SK-N-SH (cell line): ENCODE measurements around the gene RDX. TPM values are rescaled to one million over a fixed set of nuclear protein-coding genes. Genes with fewer than 3 reads are reported as not detected.

ENCODE experiments used
- CTCF ChIA-PET: fragments of 300-600, 350-600 bp; formaldehyde crosslinking; extraction: SDS; loops from one replicate; lab custom pipeline; 2021; lab: Yijun Ruan, JAX
- POLR2A ChIA-PET: fragments of 350-600 bp; sonication (Branson Sonifier 250); formaldehyde crosslinking; extraction: SDS; loops from one replicate; lab custom pipeline; 2020; ENCODE audit warnings: antibody characterized with exemption, inconsistent platforms; lab: Yijun Ruan, JAX
- DNase-seq: peaks from one replicate; pipeline ENCODE4 v3.0.0; 2012
- H2AFZ ChIP-seq: fragments of 200-600 bp; sonication (generic); 2 replicates; pipeline ENCODE4 v1.8.1; 2016; ENCODE audit warnings: antibody characterized with exemption, mild to moderate bottlenecking, low read depth
- H3F3A ChIP-seq: fragments of 200-600 bp; sonication (generic); replicated peaks from 2 replicates; pipeline ENCODE3; 2016; ENCODE audit warnings: antibody characterized with exemption, mild to moderate bottlenecking; ENCODE audit not compliant: insufficient read depth
- H3K27ac ChIP-seq, 2 experiments: fragments of 200-500 bp in 1 of 2; fragments of 200-600 bp in 1 of 2; sonication (Bioruptor generic) in 1 of 2; sonication (generic), shearing (Covaris generic) in 1 of 2; 2 replicates each; pipeline versions ENCODE4 v1.5.1 to v1.6.1; 2014 to 2016; ENCODE audit warnings: low read depth in 2 of 2, inconsistent platforms in 1 of 2, low read length in 1 of 2, mild to moderate bottlenecking in 1 of 2, mixed read lengths in 1 of 2
- H3K27me3 ChIP-seq: fragments of 200-600 bp; sonication (generic), shearing (Covaris generic); 2 replicates; pipeline ENCODE4 v1.6.1; 2016; ENCODE audit warnings: mixed run types; ENCODE audit not compliant: insufficient read depth
- H3K36me3 ChIP-seq, 2 experiments: fragments of 200-500 bp in 1 of 2; fragments of 200-600 bp in 1 of 2; sonication (Bioruptor generic) in 1 of 2; sonication (generic) in 1 of 2; replicated peaks in 1 of 2; 2 replicates each; pipeline versions ENCODE3 to v1.5.1; 2014 to 2016; ENCODE audit warnings: low read length in 1 of 2, mild to moderate bottlenecking in 1 of 2; ENCODE audit not compliant: insufficient read depth in 2 of 2, control insufficient read depth in 1 of 2
- H3K4me1 ChIP-seq, 2 experiments: fragments of 200-500 bp in 1 of 2; fragments of 200-600 bp in 1 of 2; sonication (Bioruptor generic) in 1 of 2; sonication (generic), shearing (Covaris generic) in 1 of 2; 2 replicates each; pipeline versions ENCODE4 v1.5.1 to v1.6.1; 2014 to 2016; ENCODE audit warnings: low read depth in 1 of 2, low read length in 1 of 2, mixed run types in 1 of 2; ENCODE audit not compliant: insufficient read depth in 2 of 2, control insufficient read depth in 1 of 2
- H3K4me2 ChIP-seq: fragments of 200-600 bp; sonication (generic), shearing (Covaris generic); 2 replicates; pipeline ENCODE4 v1.6.1; 2017; ENCODE audit warnings: mixed run types
- H3K4me3 ChIP-seq, 2 experiments: fragments of 200-500 bp in 1 of 2; fragments of 200-600 bp in 1 of 2; sonication (Bioruptor generic) in 1 of 2; sonication (generic), shearing (Covaris generic) in 1 of 2; 2 replicates each; pipeline versions ENCODE4 v1.5.1 to v1.8.1; 2014 to 2016; ENCODE audit warnings: low read depth in 2 of 2, inconsistent platforms in 1 of 2, low read length in 1 of 2, mild to moderate bottlenecking in 1 of 2, mixed read lengths in 1 of 2, moderate library complexity in 1 of 2
- H3K79me2 ChIP-seq: fragments of 200-600 bp; sonication (generic); 2 replicates; pipeline ENCODE4 v1.8.1; 2017; ENCODE audit warnings: mild to moderate bottlenecking; ENCODE audit not compliant: insufficient read depth
- H3K9ac ChIP-seq: fragments of 200-600 bp; sonication (generic); 2 replicates; pipeline ENCODE4 v1.6.1; 2017; ENCODE audit warnings: mixed run types
- H3K9me2 ChIP-seq: fragments of 200-600 bp; sonication (generic); 2 replicates; pipeline ENCODE4 v1.6.1; 2017; ENCODE audit warnings: mixed run types
- H3K9me3 ChIP-seq: fragments of 200-600 bp; sonication (generic); 2 replicates; pipeline ENCODE4 v1.6.1; 2017; ENCODE audit warnings: mixed run types, mild to moderate bottlenecking, moderate library complexity
- H4K20me1 ChIP-seq: fragments of 200-600 bp; sonication (generic); 2 replicates; pipeline ENCODE4 v1.6.1; 2017; ENCODE audit warnings: mild to moderate bottlenecking, mixed run types; ENCODE audit not compliant: insufficient read depth
- CTCF ChIP-seq: fragments of 200-600 bp; sonication (generic); IDR thresholded peaks from 2 replicates; pipeline ENCODE4 v1.6.1; 2017; ENCODE audit warnings: antibody characterized with exemption, mild to moderate bottlenecking, moderate library complexity
- MAX ChIP-seq: IDR thresholded peaks from 2 replicates; pipeline ENCODE4 v1.4.0; 2012; ENCODE audit warnings: low read depth
- MEF2A ChIP-seq: IDR thresholded peaks from 2 replicates; pipeline ENCODE4 v1.4.0; 2012; ENCODE audit warnings: low read depth, borderline replicate concordance
- RAD21 ChIP-seq: IDR thresholded peaks from 2 replicates; pipeline ENCODE4 v1.6.1; 2012; ENCODE audit warnings: mild to moderate bottlenecking, low read length
- REST ChIP-seq: IDR thresholded peaks from 2 replicates; pipeline ENCODE4 v1.6.1; 2012; ENCODE audit warnings: mild to moderate bottlenecking, low read depth, low read length, moderate library complexity
- RFX5 ChIP-seq: IDR thresholded peaks from 2 replicates; pipeline ENCODE4 v1.6.1; 2012; ENCODE audit warnings: mild to moderate bottlenecking, improper control_type of control experiment, low read length
- RXRA ChIP-seq: IDR thresholded peaks from 2 replicates; pipeline ENCODE4 v1.4.0; 2012; ENCODE audit warnings: low read depth, mild to moderate bottlenecking, borderline replicate concordance
- TAF1 ChIP-seq: IDR thresholded peaks from 2 replicates; pipeline ENCODE4 v1.6.1; 2012; ENCODE audit warnings: low read depth, mild to moderate bottlenecking, low read length, moderate library complexity, borderline replicate concordance
- TCF12 ChIP-seq: IDR thresholded peaks from 2 replicates; pipeline ENCODE4 v1.4.0; 2012
- YY1 ChIP-seq: IDR thresholded peaks from 2 replicates; pipeline ENCODE4 v1.4.0; 2012; ENCODE audit warnings: low read depth, mild to moderate bottlenecking
- ZBTB33 ChIP-seq: IDR thresholded peaks from 2 replicates; pipeline ENCODE4 v1.4.0; 2012; ENCODE audit warnings: low read depth, borderline replicate concordance
- WGBS: methylation state at CpG from one replicate; pipeline ENCODE4 v1.1.6; 2017; ENCODE audit warnings: low lambda C conversion rate; 5-methylcytosine and 5-hydroxymethylcytosine counted together
- polyA plus RNA-seq, 3 experiments: library from polyadenylated mRNA; depleted of rRNA; stranded (reverse); fragments of >200 nt; gene quantifications; 2 replicates each; pipeline ENCODE4 v1.2.3, GENCODE V29; 2012

RDX gene
- polyA plus RNA-seq, 1 of the 3 experiments (the other 2 are of a cell fraction): 29.4 TPM

GRCh38 chr11:110207123-110207522, 89.3 kb downstream of the RDX start:
- Histone ChIP-seq H3K79me2 (no peaks in the 10 kb centered on the region), H2AFZ (no peak overlapping the region), H3K4me2 (no peak overlapping the region), H3K9ac (no peak overlapping the region), H3K27ac (no peak overlapping the region), H3K9me2 (no peaks in the 10 kb centered on the region), H3K4me3 (no peak overlapping the region), H3K9me3 (no peaks in the 10 kb centered on the region), H3K4me1 (no peaks in the 10 kb centered on the region; a peak in 1 of 4 replicates), H3F3A (peaks cover 6% of the 10 kb centered on the region), H4K20me1 (no peaks in the 10 kb centered on the region), H3K36me3 (no peaks in the 10 kb centered on the region), H3K27me3 (no peaks in the 10 kb centered on the region)
- 100% methylated on average over 6 of the region's 6 CpGs for WGBS
- no peak for TF ChIP-seq TAF1
- no peak for TF ChIP-seq MAX
- TF ChIP-seq RAD21: no peak
- no peak for TF ChIP-seq TCF12
- no peak for DNase-seq
- CTCF ChIA-PET: interaction anchor here (0.6 kb wide), 1 partner anchor 227 kb away, joined by 3 read pairs; no protein-coding TSS in a partner anchor
- POLR2A ChIA-PET: no interaction called here

GRCh38 chr11:110200836-110201235, 95.6 kb downstream of the RDX start:
- DNase-seq: no peak
- Histone ChIP-seq H3K9me3 (no peaks in the 10 kb centered on the region), H3F3A (peaks cover 8% of the 10 kb centered on the region), H3K79me2 (no peaks in the 10 kb centered on the region), H2AFZ (no peak overlapping the region; the same call in 1 of the 2 replicates), H4K20me1 (no peaks in the 10 kb centered on the region), H3K27me3 (no peaks in the 10 kb centered on the region), H3K27ac (no peak overlapping the region), H3K9me2 (no peaks in the 10 kb centered on the region), H3K4me1 (peaks cover 0 to 21% of the 10 kb centered on the region in 2 experiments; a peak in 1 of 4 replicates), H3K36me3 (no peaks in the 10 kb centered on the region), H3K4me2 (no peak overlapping the region), H3K4me3 (no peak overlapping the region), H3K9ac (no peak overlapping the region)
- 85% methylated on average over 10 of the region's 10 CpGs for WGBS
- ChIA-PET CTCF (interaction anchor here (0.7 to 7.9 kb wide), 45 partner anchors 10 to 1503 kb away, joined by 3 to 88 read pairs (median 4); partner anchors contain the start of genes FDX1 and RDX), POLR2A (interaction anchor here (0.5 kb wide), 1 partner anchor 1473 kb away, joined by 3 read pairs; no protein-coding TSS in a partner anchor)
- TF ChIP-seq YY1 (no peak), RXRA (no peak), ZBTB33 (no peak), MEF2A (no peak), RAD21 (no peak), RFX5 (no peak), CTCF (no peak), REST (no peak)
